ENCODE measurements around the gene CRABP2.

Gene CRABP2

DNA sequence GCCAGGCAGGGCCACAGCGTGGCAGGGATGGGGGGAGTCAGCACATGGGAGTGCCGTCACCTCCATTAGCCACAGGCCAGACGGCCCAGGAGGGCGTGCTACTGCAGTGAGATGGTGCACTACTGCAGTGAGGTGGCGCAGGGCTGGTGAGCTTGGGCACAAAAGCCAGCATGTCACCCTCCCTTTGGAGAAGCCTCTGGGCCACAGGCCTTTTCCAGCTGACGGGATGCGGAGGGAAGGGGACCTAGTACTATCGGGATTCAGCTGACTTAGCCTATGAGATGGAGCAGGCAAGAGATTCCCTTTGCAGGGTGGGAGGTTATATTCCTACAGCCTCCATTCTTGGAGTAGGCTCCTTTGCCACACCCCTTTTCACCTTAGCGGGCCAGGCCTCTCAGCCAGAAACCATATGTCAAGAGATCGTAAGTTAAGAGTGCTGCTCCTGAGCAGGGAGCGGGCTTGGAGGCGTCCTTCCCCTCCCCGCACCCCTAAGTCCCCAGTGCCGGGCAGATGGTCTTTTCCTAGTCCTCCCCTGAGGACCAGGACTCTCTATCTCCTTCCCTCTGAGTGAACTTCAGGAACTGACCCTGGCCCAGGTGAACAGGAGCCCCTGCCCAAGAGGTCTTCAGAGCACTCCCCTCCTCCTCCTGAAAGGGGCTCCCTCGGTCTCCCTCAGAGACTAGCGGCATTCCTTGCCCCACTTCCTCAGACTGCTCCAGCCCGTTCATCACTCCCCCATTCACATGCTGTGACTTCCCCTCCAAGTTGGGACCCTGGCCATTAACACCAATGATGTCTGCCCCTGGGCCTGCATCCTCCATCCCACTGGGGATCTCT lies 36.4 kb downstream of the CRABP2 start:
- TF ChIP-seq Cebpa-rat (IDR thresholded peaks at IDR 0.05) = no peak
- peaks cover 0 to 4% (median 0%) of the 10 kb centered on the region in 11 experiments; a peak in 1 of 22 replicates for H4K20me1 ChIP-seq
- peaks cover 37 to 79% (median 72%) of the 10 kb centered on the region in 10 experiments for H3K4me1 ChIP-seq
- peak overlapping the region in 9 of 11 experiments; percentile 17 to 88 (median 74); a peak in 16 of 22 replicates for H3K4me2 ChIP-seq
- peaks cover 0 to 17% (median 0%) of the 10 kb centered on the region in 11 experiments; a peak in 3 of 22 replicates for H3K27me3 ChIP-seq
- no peak overlapping the region for H3K4me3 ChIP-seq
- no peak overlapping the region for H3K27ac ChIP-seq
- H3K36me3 ChIP-seq = no peaks in the 10 kb centered on the region
- H3K9ac ChIP-seq = peak overlapping the region in 1 of 11 experiments; percentile 13; a peak in 1 of 22 replicates
- H3K9me3 ChIP-seq (replicated peaks in 1 of 11) = no peaks in the 10 kb centered on the region

DNA sequence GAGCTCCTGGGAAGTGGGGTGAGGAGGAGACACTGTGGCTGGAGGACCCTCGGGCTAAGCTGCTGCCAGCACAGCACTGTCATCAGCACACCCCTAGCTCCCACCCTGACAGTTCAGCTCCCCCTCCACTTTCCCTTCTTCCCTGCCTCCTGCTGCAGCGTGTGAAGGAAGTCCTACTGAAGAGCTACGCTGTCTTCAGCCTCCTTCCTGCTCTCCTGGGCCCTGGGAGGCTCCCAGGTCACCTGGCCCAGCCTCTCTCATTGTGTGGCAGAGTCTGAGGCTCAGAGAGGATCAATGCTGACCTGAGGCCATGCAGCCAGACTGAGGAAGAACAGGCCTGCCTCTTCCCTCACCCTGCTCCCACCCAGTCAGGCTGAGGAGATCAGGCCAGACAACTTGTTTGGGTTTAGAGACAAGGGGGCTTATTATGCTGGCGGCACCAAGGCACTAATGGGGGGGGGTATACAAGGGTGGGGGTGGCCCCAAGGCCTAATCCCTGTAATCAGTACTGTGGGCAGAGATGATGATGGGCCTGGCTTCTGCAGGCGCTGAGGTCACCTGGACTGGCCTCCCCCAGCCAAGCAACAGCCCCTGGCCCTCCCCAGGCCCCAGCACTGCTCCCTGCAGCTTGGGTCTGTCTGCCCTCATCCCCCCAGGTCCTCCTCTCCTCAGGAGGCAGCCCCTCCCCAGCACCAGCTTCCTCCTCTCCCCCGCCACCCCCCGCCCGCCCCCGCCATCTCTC lies 37.2 kb downstream of the CRABP2 start:
- H3K9ac ChIP-seq = peak overlapping the region in 7 of 11 experiments; percentile 2 to 55 (median 31); a peak in 8 of 22 replicates

DNA sequence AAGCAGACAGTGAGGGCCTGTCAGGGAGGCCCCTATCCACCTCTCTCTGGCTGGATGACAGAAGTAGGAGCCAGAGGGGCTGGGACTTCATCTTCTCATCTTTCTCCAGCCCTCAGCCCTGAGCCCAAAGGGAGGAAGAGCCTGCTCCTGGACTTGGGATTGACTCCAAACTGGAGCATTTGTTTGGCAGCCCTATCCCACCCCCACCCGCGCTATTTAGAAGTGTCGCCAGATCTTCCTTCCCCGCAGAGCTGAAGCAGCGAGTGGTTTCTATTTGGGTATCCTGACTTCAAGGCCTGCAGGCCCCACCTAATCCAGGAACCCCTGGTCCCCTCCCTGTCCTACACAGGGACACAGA lies 37.8 kb downstream of the CRABP2 start:
- Histone ChIP-seq H3K4me2 (peak overlapping the region; percentile 32 to 98 (median 56); a peak in 21 of 22 replicates), H3K4me3 (no peak overlapping the region), H3K27ac (peak overlapping the region in 5 of 11 experiments; percentile 1 to 42 (median 10); a peak in 3 of 22 replicates), H3K9ac (peak overlapping the region in 6 of 11 experiments; percentile 2 to 55 (median 32); a peak in 7 of 22 replicates), H3K36me3 (no peaks in the 10 kb centered on the region), H4K20me1 (no peaks in the 10 kb centered on the region; a peak in 1 of 22 replicates), H3K9me3 (replicated peaks in 1 of 11) (no peaks in the 10 kb centered on the region), H3K27me3 (peaks cover 0 to 17% (median 0%) of the 10 kb centered on the region in 11 experiments; a peak in 3 of 22 replicates), H3K4me1 (peaks cover 51 to 88% (median 85%) of the 10 kb centered on the region in 10 experiments)
- TF ChIP-seq Cebpa-rat (IDR thresholded peaks at IDR 0.05) = no peak

More for the DNA sequence above, 37.2 kb downstream of the CRABP2 start:
- Histone ChIP-seq H3K36me3 (no peaks in the 10 kb centered on the region), H3K27me3 (peaks cover 0 to 17% (median 0%) of the 10 kb centered on the region in 11 experiments; a peak in 3 of 22 replicates), H3K27ac (peak overlapping the region in 3 of 11 experiments; percentile 1 to 42 (median 8); a peak in 2 of 22 replicates), H3K4me3 (no peak overlapping the region), H3K4me1 (peaks cover 46 to 82% (median 79%) of the 10 kb centered on the region in 10 experiments), H4K20me1 (peaks cover 0 to 2% (median 0%) of the 10 kb centered on the region in 11 experiments; a peak in 1 of 22 replicates), H3K9me3 (replicated peaks in 1 of 11) (no peaks in the 10 kb centered on the region), H3K4me2 (peak overlapping the region; percentile 32 to 98 (median 56); a peak in 21 of 22 replicates)
- no peak for TF ChIP-seq Cebpa-rat (IDR thresholded peaks at IDR 0.05)

DNA sequence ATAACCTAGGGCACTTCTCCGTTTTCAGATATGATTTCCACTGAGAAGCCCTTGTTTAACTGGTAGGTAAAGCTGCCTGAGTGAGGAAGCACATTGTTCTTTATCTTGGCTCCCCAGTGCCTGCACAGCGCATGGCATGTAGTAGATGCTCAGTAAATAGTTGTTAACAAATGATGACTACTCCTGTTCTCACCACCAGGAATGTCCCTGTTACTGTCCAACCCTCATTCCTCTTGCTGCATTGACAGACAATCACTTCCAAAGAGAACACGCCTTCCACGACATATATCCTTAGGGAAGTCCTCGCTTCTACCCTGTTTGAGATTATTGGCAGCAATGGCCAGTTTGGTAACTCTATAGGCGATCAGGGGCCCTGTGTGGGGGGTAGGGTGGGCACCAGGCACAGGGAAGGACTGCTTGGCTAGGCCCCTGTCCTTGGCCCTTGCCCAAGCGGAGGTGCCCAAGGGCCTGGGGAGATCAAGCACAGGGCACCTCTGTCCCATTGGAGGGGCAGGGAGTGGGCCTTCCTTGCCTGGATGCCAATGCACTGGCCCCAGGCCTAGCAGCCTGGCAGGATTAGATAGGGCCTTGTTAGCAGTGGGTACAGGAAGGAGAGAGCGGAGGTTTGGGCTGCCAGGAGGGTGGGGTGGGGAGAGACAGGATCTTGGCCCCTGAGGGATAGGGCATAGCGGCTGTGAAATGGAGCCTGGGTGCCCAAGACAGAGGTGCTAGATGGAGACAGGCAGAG lies 38.3 kb downstream of the CRABP2 start:
- H3K27me3 ChIP-seq = peaks cover 0 to 13% (median 0%) of the 10 kb centered on the region in 11 experiments; a peak in 3 of 22 replicates
- peak overlapping the region in 4 of 11 experiments; percentile 2 to 55 (median 41); a peak in 2 of 22 replicates for H3K9ac ChIP-seq
- no peaks in the 10 kb centered on the region for H3K9me3 ChIP-seq (replicated peaks in 1 of 11)
- peaks cover 0 to 2% (median 0%) of the 10 kb centered on the region in 11 experiments; a peak in 2 of 22 replicates for H4K20me1 ChIP-seq
- no peak overlapping the region for H3K4me3 ChIP-seq
- peaks cover 57 to 93% (median 91%) of the 10 kb centered on the region in 10 experiments for H3K4me1 ChIP-seq
- no peak for TF ChIP-seq Cebpa-rat (IDR thresholded peaks at IDR 0.05)
- no peaks in the 10 kb centered on the region for H3K36me3 ChIP-seq
- H3K4me2 ChIP-seq = peak overlapping the region; percentile 32 to 98 (median 86); a peak in 21 of 22 replicates
- H3K27ac ChIP-seq = peak overlapping the region in 5 of 11 experiments; percentile 1 to 42 (median 10); a peak in 2 of 22 replicates

DNA sequence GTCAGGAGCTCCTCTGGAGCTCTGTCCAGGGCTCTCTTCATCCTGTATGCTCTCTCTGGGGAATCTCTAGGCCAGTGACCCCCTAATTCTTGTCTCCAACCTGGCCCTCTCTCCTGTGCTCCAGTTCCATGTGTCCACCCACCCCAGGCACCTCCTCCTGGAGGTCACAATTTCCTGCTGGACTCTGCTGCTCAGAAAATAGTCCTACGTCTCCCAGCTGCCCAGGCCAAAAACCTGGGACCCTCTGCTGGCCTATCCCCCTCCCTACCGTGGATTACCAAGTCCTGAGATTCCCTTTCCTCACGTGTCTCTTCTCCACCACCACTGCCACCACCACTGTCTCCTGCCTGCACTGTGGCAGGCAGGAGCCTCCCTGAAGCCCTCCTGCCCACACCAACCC lies 39.8 kb downstream of the CRABP2 start:
- no peaks in the 10 kb centered on the region for H3K9me3 ChIP-seq (replicated peaks in 1 of 11)
- no peak for TF ChIP-seq Cebpa-rat (IDR thresholded peaks at IDR 0.05)
- peak overlapping the region in 7 of 11 experiments; percentile 10 to 54 (median 23); a peak in 10 of 22 replicates for H3K27ac ChIP-seq
- peaks cover 0 to 12% (median 0%) of the 10 kb centered on the region in 11 experiments; a peak in 4 of 22 replicates for H4K20me1 ChIP-seq
- peaks cover 72 to 99% (median 97%) of the 10 kb centered on the region in 10 experiments for H3K4me1 ChIP-seq
- H3K4me2 ChIP-seq = peak overlapping the region; percentile 86 to 99 (median 95)
- no peak overlapping the region for H3K4me3 ChIP-seq
- H3K36me3 ChIP-seq = no peaks in the 10 kb centered on the region
- H3K27me3 ChIP-seq = no peaks in the 10 kb centered on the region
- H3K9ac ChIP-seq = peak overlapping the region in 8 of 11 experiments; percentile 10 to 52 (median 25); a peak in 9 of 22 replicates

DNA sequence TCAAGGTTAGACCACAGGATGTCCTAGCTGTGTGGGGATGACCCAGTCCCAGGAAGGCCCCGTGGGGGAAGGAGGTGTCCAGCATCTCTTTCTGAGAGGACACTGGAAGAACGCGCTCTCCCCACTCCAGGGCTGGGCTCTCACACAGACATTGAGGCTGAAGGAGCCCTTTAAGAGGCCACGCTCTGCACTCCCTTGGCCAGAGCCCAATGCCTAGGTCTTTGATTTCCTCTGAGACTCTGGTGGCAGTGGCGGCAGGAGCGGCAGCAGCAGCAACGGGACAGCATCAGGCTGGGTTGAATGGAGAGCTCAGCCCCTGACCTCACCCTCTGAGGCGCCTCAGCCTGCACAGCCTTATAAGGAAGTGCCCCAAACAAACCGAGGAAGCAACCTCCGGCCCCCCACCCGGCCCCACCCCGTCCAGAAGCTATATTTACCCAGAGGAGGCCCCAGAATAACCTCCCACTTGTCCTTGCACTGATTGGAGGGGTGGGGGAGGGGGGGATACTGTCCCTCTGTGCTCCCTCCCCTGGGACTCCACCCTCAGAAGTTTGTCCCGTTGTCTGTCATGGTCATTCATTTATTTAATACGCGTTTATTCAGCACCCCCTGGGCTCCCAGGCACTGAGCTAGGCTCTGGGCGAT lies 40.5 kb downstream of the CRABP2 start:
- no peaks in the 10 kb centered on the region for H3K9me3 ChIP-seq (replicated peaks in 1 of 11)
- peak overlapping the region in 6 of 10 experiments; percentile 5 to 48 (median 28); a peak in 7 of 20 replicates for H3K4me3 ChIP-seq
- TF ChIP-seq Cebpa-rat (IDR thresholded peaks at IDR 0.05) = no peak

DNA sequence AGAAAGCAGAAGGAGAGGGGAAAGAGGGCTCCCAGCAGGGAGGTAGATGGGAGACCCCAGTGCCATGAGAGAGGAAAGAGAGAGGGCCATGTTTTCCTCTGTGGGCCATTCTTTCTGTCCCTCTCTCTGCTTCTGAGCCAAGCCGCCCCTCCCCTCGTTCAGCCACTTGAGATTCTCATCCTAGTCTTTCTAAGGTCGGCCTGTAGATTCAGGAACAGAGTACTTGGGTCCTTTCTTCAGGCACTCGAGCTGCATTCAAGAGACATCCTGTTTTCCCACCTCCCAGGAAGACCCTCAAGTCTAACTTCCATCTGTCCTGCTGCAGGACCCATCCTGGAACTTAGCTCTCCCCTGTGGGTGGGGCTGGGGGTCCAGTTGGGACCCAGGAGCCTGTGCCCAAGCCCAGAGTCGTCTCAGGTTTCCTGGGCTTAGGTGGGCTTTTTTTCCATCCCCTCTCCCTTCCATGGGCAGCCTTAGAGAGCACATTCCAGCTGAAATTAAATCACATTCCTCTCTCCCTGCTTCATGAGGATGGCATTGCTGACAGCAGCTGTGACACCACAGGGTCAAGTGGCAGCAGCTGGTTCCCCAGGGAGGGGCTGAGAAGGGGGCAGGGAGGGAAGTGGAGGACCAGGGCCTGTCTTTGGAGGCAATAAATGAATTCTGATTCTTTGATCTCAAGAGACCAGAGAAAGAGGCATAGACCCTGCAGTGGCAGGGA lies 41.2 kb downstream of the CRABP2 start:
- Histone ChIP-seq H4K20me1 (peaks cover 0 to 14% (median 0%) of the 10 kb centered on the region in 11 experiments; a peak in 4 of 22 replicates), H3K4me3 (peak overlapping the region in 6 of 10 experiments; percentile 5 to 48 (median 28); a peak in 7 of 20 replicates), H3K4me2 (peak overlapping the region; percentile 86 to 99 (median 95)), H3K9ac (peak overlapping the region; percentile 10 to 75 (median 52); a peak in 14 of 22 replicates), H3K27ac (peak overlapping the region in 10 of 11 experiments; percentile 0 to 70 (median 54); a peak in 14 of 22 replicates), H3K27me3 (no peaks in the 10 kb centered on the region; a peak in 1 of 22 replicates), H3K4me1 (peaks cover 83 to 99% (median 97%) of the 10 kb centered on the region in 10 experiments), H3K36me3 (no peaks in the 10 kb centered on the region), H3K9me3 (replicated peaks in 1 of 11) (no peaks in the 10 kb centered on the region)
- TF ChIP-seq Cebpa-rat (IDR thresholded peaks at IDR 0.05) = no peak

More for the DNA sequence above, 40.5 kb downstream of the CRABP2 start:
- Histone ChIP-seq H4K20me1 (peaks cover 0 to 14% (median 0%) of the 10 kb centered on the region in 11 experiments; a peak in 4 of 22 replicates), H3K4me2 (peak overlapping the region; percentile 86 to 99 (median 95)), H3K27me3 (no peaks in the 10 kb centered on the region), H3K4me1 (peaks cover 76 to 99% (median 97%) of the 10 kb centered on the region in 10 experiments), H3K27ac (peak overlapping the region in 10 of 11 experiments; percentile 0 to 70 (median 54); a peak in 13 of 22 replicates), H3K9ac (peak overlapping the region in 10 of 11 experiments; percentile 10 to 75 (median 54); a peak in 14 of 22 replicates), H3K36me3 (no peaks in the 10 kb centered on the region)
